Neural progenitor cell (in vitro differentiated cells): ENCODE results near the gene H2BK1.

Experiments used
- EZH2phosphoT487 ChIP-seq: fragments of 200-600 bp; sonication (generic); IDR thresholded peaks from 2 replicates; pipeline ENCODE4 v1.6.1; 2017; ENCODE audit warnings: antibody characterized with exemption
- TF ChIP-seq, protein P1 (sequence below): fragments of 200-600 bp; sonication (generic); IDR thresholded peaks from 2 replicates; pipeline ENCODE4 v1.5.1; 2017; ENCODE audit warnings: antibody characterized with exemption, mild to moderate bottlenecking

DNA sequence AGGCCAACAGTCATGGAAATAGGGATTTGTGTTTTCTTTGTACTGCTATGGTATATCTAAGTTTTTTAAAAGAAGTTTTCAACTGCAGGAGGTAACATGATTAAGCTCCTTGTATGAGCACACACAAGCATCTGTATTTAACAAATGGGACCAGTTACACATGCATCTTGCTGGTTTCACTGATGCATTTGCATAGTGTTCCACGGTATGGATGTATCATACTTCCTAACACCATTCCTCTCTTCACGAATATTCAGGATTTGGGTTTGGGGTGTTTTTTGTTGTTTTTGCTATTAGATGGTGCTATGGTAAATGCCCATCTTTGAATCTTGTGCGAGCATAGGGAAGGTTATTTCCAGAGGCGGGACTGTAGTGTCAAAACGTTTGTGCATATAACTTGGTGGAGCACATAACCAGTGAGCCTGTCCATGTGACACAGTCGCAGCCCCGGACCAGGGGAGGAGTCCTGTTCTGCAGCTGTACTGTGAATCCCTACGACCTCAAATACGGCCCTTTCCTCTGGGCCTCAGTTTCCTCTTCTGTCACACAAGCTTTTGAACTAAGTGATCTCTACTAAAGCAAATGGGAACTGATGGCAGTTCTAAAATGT, 1.9 kb downstream of the H2BK1 start:
- TF ChIP-seq EZH2phosphoT487: no peak
- TF ChIP-seq, protein P1, sequence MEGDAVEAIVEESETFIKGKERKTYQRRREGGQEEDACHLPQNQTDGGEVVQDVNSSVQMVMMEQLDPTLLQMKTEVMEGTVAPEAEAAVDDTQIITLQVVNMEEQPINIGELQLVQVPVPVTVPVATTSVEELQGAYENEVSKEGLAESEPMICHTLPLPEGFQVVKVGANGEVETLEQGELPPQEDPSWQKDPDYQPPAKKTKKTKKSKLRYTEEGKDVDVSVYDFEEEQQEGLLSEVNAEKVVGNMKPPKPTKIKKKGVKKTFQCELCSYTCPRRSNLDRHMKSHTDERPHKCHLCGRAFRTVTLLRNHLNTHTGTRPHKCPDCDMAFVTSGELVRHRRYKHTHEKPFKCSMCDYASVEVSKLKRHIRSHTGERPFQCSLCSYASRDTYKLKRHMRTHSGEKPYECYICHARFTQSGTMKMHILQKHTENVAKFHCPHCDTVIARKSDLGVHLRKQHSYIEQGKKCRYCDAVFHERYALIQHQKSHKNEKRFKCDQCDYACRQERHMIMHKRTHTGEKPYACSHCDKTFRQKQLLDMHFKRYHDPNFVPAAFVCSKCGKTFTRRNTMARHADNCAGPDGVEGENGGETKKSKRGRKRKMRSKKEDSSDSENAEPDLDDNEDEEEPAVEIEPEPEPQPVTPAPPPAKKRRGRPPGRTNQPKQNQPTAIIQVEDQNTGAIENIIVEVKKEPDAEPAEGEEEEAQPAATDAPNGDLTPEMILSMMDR: no peak
